ENCODE data around the gene RAB27A. TPM values are rescaled to one million over a fixed set of nuclear protein-coding genes. Genes with fewer than 3 reads are reported as not detected.

Gene RAB27A
- total and polyA plus RNA-seq, 2 of the 8 experiments (the other 6 are each of a cell fraction or from before 2014, with no cell fraction given): 2.3 to 6.5 TPM

DNA sequence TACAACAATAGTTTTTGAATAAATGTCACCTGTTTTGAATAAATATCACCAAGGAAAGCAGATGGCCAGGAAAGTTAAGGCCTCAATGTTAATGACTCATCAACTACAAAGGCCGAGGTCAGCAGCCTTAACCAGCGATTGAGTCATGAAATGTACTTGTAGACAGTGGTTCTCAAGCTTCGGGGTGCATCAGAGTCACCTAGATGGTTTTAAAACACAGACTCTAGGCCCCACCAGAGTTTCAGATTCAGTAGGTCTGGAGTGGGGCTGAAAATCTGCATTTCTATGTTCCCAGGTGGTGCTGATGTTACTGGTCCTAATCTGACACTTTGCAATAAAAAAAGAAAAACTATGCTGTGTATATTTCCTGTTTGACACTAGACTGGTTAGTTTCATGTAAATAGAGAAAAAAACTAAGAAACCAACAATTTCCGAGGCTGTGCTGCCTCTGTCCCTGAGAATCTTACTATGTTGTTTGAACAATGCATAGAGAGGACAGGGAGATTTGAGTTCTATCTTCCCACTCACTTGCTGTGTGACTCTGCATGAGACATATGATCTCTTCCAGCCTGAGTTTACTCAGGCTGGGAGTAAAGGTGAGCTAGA is 9.8 kb downstream of the RAB27A start:
- no peak overlapping the region for H3K4me2 ChIP-seq (ENCODE audit: insufficient read depth in 1 of 2, low read depth in 2 of 2, low read length in 2 of 2)
- no peak overlapping the region for H3K23ac ChIP-seq (ENCODE audit: insufficient read length)
- H2BK5ac ChIP-seq (ENCODE audit: low read depth, low read length): no peak overlapping the region
- CTCF ChIA-PET (ENCODE audit: partially characterized antibody): interaction anchor here (0.7 to 1.1 kb wide), 2 partner anchors 8 to 159 kb away, joined by 3 read pairs; no protein-coding TSS in a partner anchor
- no peaks in the 10 kb centered on the region for H3K23me2 ChIP-seq (ENCODE audit: low read depth, low read length)
- H3K18ac ChIP-seq (ENCODE audit: extremely low read depth, low read length): no peak overlapping the region
- H2AFZ ChIP-seq (ENCODE audit: low read length): no peak overlapping the region
- H4K20me1 ChIP-seq (replicated peaks in 1 of 2; ENCODE audit: control insufficient read depth in 1 of 2, insufficient read depth in 2 of 2, low read length in 2 of 2): no peaks in the 10 kb centered on the region
- H3K4me1 ChIP-seq (replicated peaks in 1 of 4; ENCODE audit: control insufficient read depth in 3 of 4, insufficient read depth in 4 of 4, low read length in 3 of 4): no peaks in the 10 kb centered on the region
- H3K79me1 ChIP-seq (ENCODE audit: low read depth, low read length): no peaks in the 10 kb centered on the region
- no peak overlapping the region for H4K8ac ChIP-seq (ENCODE audit: extremely low read depth, insufficient read depth, low read length)
- H3K27me3 ChIP-seq (replicated peaks in 1 of 4; ENCODE audit: control insufficient read depth in 3 of 4, extremely low read depth in 1 of 4, insufficient read depth in 3 of 4, low read length in 3 of 4): no peaks in the 10 kb centered on the region
- no peaks in the 10 kb centered on the region for H3K36me3 ChIP-seq (ENCODE audit: control insufficient read depth in 2 of 4, insufficient read depth in 4 of 4, low read length in 3 of 4)
- POLR2A ChIA-PET (ENCODE audit: partially characterized antibody): no interaction called here
- no peak overlapping the region for H3K9ac ChIP-seq (replicated peaks in 1 of 4; ENCODE audit: extremely low read depth in 1 of 4, low read depth in 3 of 4, low read length in 3 of 4)
- no peak overlapping the region for H3K14ac ChIP-seq (ENCODE audit: insufficient read length)
- H2BK15ac ChIP-seq (ENCODE audit: low read length): no peak overlapping the region
- H3K4me3 ChIP-seq (ENCODE audit: extremely low read depth in 1 of 4, insufficient read depth in 2 of 4, low read depth in 3 of 4, low read length in 4 of 4): no peak overlapping the region
- DNase-seq (ENCODE audit: low read depth in 1 of 2, low spot score in 2 of 2) (no peak), FAIRE-seq (no peak)
- no peak overlapping the region for H2BK20ac ChIP-seq (ENCODE audit: low read length)
- no peaks in the 10 kb centered on the region for H3K79me2 ChIP-seq (ENCODE audit: control insufficient read depth in 1 of 2, insufficient read depth in 2 of 2, low read length in 2 of 2)
- H4K91ac ChIP-seq (replicated peaks; ENCODE audit: insufficient read length, low read length): no peak overlapping the region
- H2BK12ac ChIP-seq (ENCODE audit: low read depth, low read length): no peak overlapping the region
- H2AK5ac ChIP-seq (ENCODE audit: low read depth, low read length): no peak overlapping the region
- no peak overlapping the region for H3K4ac ChIP-seq (replicated peaks; ENCODE audit: insufficient read length, low read depth, low read length)
- H3K27ac ChIP-seq (ENCODE audit: low read depth, low read length): no peak overlapping the region
- no peaks in the 10 kb centered on the region for H3K9me3 ChIP-seq (ENCODE audit: insufficient read depth in 2 of 2, low read depth in 1 of 2, low read length in 1 of 2)
- 93% methylated on average over 4 of the region's 4 CpGs; no CpG with 5 or more reads in 1 of the 2 experiments for WGBS, 2 experiments (ENCODE audit: extremely low coverage in 1 of 2, insufficient coverage in 1 of 2, insufficient read length in 1 of 2, insufficient replicate concordance in 2 of 2, low coverage in 1 of 2, low lambda C conversion rate in 2 of 2, missing lambda C conversion rate in 1 of 2)
- H2BK120ac ChIP-seq (replicated peaks; ENCODE audit: low read depth, low read length): no peak overlapping the region
- H3K56ac ChIP-seq (replicated peaks; ENCODE audit: insufficient read length, low read depth, low read length): no peak overlapping the region
- H4K5ac ChIP-seq (ENCODE audit: insufficient read length, low read depth, low read length): no peak overlapping the region
- no peak for TF ChIP-seq BCL11A (IDR thresholded peaks at IDR 0.05; ENCODE audit: low read depth in 2 of 2, low read length in 2 of 2)
- no peak for TF ChIP-seq POLR2AphosphoS5 (IDR thresholded peaks at IDR 0.05; ENCODE audit: low read depth, low read length)
- no peak for TF ChIP-seq FOSL1 (IDR thresholded peaks at IDR 0.05; ENCODE audit: insufficient read depth, low read depth, low read length)
- TF ChIP-seq RAD21 (IDR thresholded peaks at IDR 0.05 in 1 of 2, conservative IDR thresholded peaks at IDR 0.05 in 1 of 2; ENCODE audit: low read depth in 2 of 2, low read length in 2 of 2): no peak
- TF ChIP-seq TEAD4 (IDR thresholded peaks at IDR 0.05; ENCODE audit: low read depth, low read length): no peak
- no peak for TF ChIP-seq SP2 (IDR thresholded peaks at IDR 0.05; ENCODE audit: low read length)
- no peak for TF ChIP-seq SIN3A (conservative IDR thresholded peaks at IDR 0.05 in 1 of 2, IDR thresholded peaks at IDR 0.05 in 1 of 2; ENCODE audit: low read depth in 1 of 2, low read length in 2 of 2)
- no peak for TF ChIP-seq RNF2 (IDR thresholded peaks at IDR 0.05; ENCODE audit: borderline replicate concordance, low read depth, low read length, missing control alignments, poor library complexity, severe bottlenecking)
- no peak for TF ChIP-seq PHF8 (conservative IDR thresholded peaks at IDR 0.05; ENCODE audit: low read depth, low read length)
- no peak for TF ChIP-seq KDM1A (IDR thresholded peaks at IDR 0.05; ENCODE audit: borderline replicate concordance, low read length)
- TF ChIP-seq, protein P1, sequence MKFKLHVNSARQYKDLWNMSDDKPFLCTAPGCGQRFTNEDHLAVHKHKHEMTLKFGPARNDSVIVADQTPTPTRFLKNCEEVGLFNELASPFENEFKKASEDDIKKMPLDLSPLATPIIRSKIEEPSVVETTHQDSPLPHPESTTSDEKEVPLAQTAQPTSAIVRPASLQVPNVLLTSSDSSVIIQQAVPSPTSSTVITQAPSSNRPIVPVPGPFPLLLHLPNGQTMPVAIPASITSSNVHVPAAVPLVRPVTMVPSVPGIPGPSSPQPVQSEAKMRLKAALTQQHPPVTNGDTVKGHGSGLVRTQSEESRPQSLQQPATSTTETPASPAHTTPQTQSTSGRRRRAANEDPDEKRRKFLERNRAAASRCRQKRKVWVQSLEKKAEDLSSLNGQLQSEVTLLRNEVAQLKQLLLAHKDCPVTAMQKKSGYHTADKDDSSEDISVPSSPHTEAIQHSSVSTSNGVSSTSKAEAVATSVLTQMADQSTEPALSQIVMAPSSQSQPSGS (IDR thresholded peaks at IDR 0.05; ENCODE audit: low read length): no peak
